NCI-H446 treated with DMSO at 0.1 percent for 48 hours (cell line): ENCODE results near the gene RNU1-4.
"Not testable (repeated sequence)": the region's sequence is repeated elsewhere in the genome, so short reads cannot be mapped to it uniquely, and the experiment has no call there.

ENCODE experiments used
- DNase-seq: peaks from one replicate; lab custom pipeline; 2025; lab: John Stamatoyannopoulos, UW

RNU1-4 gene

GRCh38 chr1:16770139-16770759, 29.9 kb downstream of the RNU1-4 start:
- peak; percentile 84 for DNase-seq

DNA sequence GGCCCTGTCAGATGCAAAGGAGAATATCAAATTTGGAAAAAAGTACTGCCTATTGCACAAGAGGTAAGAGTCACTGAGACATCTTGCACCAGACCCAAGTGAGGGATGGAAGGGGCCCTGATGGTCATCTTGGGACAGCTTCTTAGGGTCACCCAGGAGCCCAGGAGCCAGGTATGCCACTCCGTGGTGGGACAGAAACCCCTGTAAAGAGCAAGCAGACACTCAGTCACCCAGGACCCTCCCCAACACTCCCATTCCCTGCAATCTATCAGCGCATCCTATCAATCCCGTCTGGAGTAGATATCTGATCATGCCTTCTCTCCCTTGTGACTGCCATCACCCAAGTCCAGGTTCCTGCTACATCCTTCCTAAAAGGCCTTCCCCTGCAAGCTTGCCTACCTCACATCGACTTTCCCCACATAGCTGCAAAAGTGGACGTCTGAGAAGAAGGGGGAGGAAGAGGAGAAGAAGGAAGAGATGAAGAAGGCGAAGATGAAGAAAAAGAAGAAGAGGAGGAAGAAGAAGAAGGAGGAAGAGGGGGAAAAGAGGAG, 30.7 kb downstream of the RNU1-4 start:
- not testable (repeated sequence) for DNase-seq

DNA sequence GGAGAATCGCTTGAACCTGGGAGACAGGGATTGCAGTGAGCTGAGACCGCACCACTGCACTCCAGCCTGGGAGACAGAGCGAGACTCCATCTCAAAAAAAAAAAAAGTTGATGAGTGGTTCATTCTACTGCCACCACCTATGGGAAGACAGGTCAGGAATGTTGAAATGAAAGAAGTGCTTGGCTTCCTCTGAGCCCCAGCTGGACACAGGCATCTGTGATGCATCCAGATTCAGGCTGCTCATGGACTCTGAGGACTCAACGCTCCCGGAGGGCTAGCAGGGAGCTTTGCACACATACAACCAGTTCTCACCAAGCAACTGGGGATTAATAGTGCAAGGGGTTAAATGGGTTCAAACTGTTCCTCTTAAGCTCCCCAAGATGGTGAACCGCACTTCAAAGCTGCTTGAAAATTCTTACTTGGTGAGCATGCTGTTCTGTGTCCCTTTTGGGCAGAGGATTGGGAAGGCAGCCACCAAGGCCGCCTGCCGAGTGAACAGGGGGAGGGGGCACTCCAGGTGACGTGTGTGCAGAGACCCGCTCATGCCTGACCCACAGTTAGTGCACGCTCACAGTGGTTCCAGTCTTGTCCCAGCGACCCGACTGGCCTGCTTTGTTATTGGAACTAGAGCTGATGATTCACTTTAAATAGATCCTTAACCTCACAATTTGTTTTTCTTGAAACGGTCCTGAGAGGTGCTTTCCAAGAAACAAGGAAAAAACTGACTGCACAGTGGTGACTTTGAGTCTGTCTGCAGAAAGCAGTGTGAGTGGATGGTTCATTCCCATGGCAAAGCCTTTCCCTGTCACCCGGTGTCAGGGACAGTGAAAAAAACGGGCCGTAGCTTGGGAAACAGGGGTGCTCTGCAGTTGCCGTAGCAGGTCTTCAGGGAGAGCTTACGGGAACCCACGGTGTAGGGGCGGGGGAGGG, 32.2 kb downstream of the RNU1-4 start:
- not testable (repeated sequence) for DNase-seq

GRCh38 chr1:16773205-16773596, 32.9 kb downstream of the RNU1-4 start:
- DNase-seq, result not testable (repeated sequence)

- not testable (repeated sequence) for DNase-seq
Measured at GRCh38 chr1:16773723-16774122, 33.4 kb downstream of the RNU1-4 start.

DNA sequence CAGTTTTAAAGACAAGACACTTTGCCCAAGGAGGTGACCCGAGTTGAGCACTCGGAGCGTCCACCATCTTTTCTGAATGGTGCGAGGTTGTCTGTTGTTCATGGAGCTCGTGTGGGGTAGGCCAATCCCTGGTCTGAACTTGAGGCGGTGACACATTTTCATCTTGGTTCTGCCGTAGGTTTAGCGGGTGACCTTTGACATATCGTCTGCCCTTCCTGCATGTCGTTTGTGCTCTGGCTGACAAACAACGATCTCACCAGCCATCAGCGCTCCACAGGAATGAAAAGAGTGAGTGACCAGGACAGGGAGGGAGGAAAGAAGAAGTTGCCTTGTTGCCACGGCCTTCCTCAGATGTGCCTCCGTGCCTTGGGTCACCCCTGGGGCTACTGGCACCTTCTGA, 34.5 kb downstream of the RNU1-4 start:
- not testable (repeated sequence) for DNase-seq

- not testable (repeated sequence) for DNase-seq
Measured at GRCh38 chr1:16775290-16775689, 35.0 kb downstream of the RNU1-4 start.

DNA sequence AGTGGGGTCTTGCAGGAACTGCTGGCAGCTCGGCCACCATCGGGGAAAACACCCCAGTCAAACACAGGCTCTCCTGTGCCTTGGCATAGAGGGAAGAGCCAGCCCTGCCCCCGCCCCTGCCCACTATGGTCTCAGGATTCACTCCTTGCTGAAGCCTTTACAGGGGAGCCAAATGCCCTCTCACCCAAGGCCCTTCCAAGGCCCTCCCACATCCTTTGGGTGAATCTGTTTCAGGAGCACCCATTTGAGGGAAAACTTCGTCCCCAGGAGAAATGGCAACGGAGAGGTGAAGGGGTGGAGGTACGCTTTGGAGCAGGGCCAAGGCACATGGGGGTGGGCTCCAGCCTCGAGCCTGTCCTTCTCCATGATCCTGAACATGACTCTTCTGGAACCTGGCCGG, 35.9 kb downstream of the RNU1-4 start:
- DNase-seq, result not testable (repeated sequence)

- not testable (repeated sequence) for DNase-seq
Measured at GRCh38 chr1:16776835-16777234, 36.5 kb downstream of the RNU1-4 start.

GRCh38 chr1:16777821-16778220, 37.5 kb downstream of the RNU1-4 start:
- not testable (repeated sequence) for DNase-seq

- DNase-seq, result not testable (repeated sequence)
Measured at GRCh38 chr1:16779525-16779924, 39.2 kb downstream of the RNU1-4 start.

DNA sequence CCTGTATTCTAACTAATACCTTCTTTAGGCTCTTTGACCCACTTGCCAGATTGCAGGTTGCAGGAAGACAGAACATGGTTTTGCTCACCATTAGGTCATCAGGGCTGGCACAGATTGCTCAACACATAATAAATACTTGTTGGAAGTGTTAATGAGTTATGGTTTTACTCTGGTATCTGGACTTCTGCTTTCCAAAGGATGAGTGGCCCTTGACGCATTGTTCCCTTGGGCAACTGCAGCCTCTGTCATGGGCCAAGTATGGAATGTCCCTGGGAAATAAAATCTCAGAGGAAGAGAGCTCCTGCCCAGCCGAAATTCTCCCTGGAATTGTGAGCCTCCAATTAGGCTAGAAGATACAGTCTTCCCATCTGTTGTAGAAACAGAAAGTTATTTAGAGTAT, 40.7 kb downstream of the RNU1-4 start:
- not testable (repeated sequence) for DNase-seq

DNA sequence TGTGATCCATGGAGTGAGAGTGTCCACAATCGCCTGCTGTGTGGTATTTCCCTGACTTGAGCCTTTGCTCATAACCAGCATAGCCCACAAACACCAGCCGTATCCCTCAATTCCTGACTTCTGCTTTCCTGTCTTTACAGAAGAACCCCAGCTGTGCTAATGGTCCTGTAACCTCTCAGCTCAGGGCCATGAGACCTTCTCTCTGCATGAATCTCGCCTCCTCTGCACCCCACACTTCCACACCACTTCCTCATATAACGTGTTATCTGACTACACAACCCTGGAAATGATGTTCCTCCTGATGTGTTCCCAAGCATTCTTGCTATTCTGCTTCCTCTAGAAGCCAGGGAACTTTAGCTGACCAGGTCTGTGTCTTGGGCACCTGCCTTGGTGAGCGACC, 41.3 kb downstream of the RNU1-4 start:
- not testable (repeated sequence) for DNase-seq

DNA sequence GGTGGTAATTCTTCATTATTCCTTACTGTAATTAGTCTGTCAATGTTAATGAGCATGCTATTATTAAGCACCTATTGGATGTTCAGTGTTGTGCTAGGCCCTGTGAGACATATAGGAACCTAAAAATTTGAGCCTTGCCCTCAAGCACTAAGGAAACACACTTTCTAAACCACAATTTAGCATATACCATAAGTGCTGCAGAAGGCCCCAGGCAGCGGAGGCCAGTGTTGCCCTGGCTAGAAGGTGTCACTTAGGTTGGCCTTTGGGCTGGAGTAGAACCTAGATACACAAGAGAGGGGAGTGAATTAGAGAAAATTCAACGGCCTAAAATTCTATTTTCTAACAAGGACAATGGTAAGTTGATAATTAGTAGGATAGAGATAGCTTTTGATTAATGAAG, 44.6 kb downstream of the RNU1-4 start:
- not testable (repeated sequence) for DNase-seq

- DNase-seq, result not testable (repeated sequence)
Measured at GRCh38 chr1:16786362-16786761, 46.0 kb downstream of the RNU1-4 start.

DNA sequence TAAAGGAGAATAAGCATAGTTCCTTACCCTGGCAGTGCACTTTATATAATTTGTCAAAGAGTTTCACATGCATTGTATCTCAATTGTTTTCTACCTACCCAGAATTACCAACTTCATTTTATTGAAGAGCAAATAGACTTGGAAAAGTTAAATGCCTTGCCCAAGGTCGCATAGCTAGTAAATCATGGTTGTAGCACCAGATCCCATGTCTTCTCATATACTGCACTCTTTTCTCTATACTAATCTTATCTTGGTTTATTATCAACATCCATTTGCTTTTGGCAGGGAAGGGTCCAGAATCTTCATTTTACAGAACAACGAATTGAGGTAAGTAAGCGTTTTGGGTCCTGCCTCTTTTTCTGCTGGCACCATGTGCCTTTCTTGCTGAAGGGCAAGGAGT, 46.9 kb downstream of the RNU1-4 start:
- DNase-seq, result not testable (repeated sequence)

- DNase-seq, result not testable (repeated sequence)
Measured at GRCh38 chr1:16787711-16788110, 47.4 kb downstream of the RNU1-4 start.
